IPS-18c (cell line): Measurements from ENCODE around the gene FGGY.
"Not testable (repeated sequence)": the region's sequence is repeated elsewhere in the genome, so short reads cannot be mapped to it uniquely, and the experiment has no call there.

Experiments used
- H3K4me3 ChIP-seq: 2 replicates; pipeline ENCODE4 v1.7.0; 2013; ENCODE audit warnings: low read depth, mild to moderate bottlenecking, low read length, moderate library complexity; ENCODE audit not compliant: insufficient read depth
- H3K9me3 ChIP-seq: one replicate; pipeline ENCODE4 v1.6.1; 2013; ENCODE audit warnings: mild to moderate bottlenecking, low read length, moderate library complexity; ENCODE audit not compliant: control insufficient read depth, insufficient read depth

The FGGY gene

GRCh38 chr1:59544615-59545293 lies 247.9 kb downstream of the FGGY start:
- H3K9me3 ChIP-seq, result no peaks in the 10 kb centered on the region
- no peak overlapping the region for H3K4me3 ChIP-seq

- Histone ChIP-seq H3K9me3 (no peaks in the 10 kb centered on the region), H3K4me3 (no peak overlapping the region)
Measured at GRCh38 chr1:59545830-59546229, 248.9 kb downstream of the FGGY start.

DNA sequence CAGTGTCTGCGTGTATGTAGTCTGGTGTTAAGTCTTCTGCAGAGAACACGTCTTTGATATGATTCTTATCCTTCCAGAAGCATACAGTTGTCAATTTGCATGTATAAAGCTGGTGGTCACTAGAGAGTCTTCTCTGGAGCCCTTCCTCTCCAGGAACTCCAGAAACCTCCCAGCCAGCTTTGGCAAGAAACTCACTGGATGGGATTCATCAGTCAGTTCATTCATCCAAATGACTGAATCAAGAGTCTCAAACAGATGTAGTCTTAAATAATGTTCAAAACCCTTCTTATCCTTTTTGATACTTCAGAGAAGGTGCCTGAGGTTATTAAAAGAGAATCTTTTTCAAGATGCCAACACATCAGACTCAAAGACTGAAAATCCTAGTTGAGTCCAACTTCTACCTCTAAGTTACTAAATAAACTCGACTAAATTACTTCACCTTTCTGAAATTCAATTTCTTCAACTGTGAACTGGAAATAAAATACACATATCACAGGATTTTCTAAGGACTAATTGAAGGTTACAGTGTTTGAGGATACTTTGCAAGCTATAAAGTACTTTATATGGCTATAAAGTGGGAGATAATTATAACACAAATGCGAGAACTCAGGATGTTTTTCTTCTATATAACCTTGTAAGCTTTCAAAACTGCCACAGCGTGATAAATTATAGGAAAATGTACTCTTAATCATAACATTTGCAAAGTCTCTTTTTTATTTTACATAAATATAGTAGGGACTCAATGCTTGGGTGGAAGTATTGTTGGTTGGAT lies 252.4 kb downstream of the FGGY start:
- no peaks in the 10 kb centered on the region for H3K9me3 ChIP-seq
- no peak overlapping the region for H3K4me3 ChIP-seq

GRCh38 chr1:59549903-59550302 lies 253.0 kb downstream of the FGGY start:
- no peak overlapping the region for H3K4me3 ChIP-seq
- no peaks in the 10 kb centered on the region for H3K9me3 ChIP-seq

DNA sequence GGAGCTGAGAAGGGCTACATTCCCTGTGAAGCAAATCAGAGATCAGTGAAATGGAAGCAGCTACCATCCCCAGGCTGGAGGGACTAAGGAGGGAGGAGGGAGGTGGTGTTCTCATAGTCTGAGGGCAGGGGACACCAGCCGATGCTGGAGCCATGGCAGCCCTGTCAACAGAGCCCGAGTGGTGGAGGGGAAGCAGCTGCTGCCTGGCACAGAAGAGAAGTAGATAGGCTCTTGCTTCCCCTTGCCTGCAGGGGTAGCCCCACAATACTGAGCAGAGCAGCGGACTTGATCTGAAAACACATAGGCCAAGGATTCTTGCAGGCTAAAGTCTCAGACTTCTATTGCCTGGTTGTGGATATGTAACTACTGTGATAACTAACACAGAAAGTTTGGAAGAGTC lies 255.1 kb downstream of the FGGY start:
- Histone ChIP-seq H3K9me3 (no peaks in the 10 kb centered on the region), H3K4me3 (no peak overlapping the region)

- Histone ChIP-seq H3K4me3 (no peak overlapping the region), H3K9me3 (peaks cover 5% of the 10 kb centered on the region)
Measured at GRCh38 chr1:59553371-59553770, 256.5 kb downstream of the FGGY start.

GRCh38 chr1:59554011-59554663 lies 257.2 kb downstream of the FGGY start:
- Histone ChIP-seq H3K9me3 (peaks cover 5% of the 10 kb centered on the region), H3K4me3 (no peak overlapping the region)

DNA sequence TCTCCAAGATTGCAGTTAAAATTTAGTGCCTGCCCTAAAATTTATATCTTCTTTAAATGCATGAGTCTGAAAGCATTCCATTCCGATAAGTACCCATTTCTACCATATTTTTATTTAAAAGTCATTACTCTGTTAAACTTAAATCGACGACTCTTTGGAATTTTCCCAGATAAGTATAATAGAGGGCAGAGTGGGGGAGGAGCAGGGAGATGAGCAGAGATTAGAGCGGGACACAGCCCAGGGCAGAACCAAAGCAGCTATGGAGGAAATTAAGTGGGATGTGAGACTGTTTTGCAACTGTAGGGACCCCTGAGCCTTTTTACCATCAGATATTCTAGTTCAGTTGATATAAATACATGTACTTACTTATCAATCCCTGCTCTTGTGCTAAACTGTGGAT lies 257.9 kb downstream of the FGGY start:
- peaks cover 5% of the 10 kb centered on the region for H3K9me3 ChIP-seq

DNA sequence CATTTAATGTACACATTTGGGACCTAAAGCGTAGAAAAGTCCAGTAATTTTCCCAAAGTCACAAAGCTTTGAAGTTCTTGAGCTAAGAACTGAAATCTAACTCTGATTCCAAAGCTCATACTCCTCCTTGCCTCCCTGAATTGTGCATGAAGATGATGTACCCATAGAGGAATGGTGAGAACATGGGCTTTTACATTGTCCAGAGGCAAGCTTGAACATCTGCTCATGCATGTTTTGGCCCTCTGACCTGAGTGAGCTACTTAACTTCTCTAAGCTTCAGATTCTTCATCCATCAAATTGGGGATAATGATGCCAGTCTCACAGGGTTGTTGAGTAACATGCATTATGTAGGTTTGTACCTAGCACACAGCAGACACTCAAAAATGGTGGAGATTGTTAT lies 259.5 kb downstream of the FGGY start:
- Histone ChIP-seq H3K4me3 (no peak overlapping the region), H3K9me3 (peaks cover 5% of the 10 kb centered on the region)

More for the DNA sequence above, 257.9 kb downstream of the FGGY start:
- H3K4me3 ChIP-seq, result no peak overlapping the region

GRCh38 chr1:59556802-59557548 lies 260.1 kb downstream of the FGGY start:
- H3K4me3 ChIP-seq, result no peak overlapping the region
- H3K9me3 ChIP-seq, result peaks cover 5% of the 10 kb centered on the region

- Histone ChIP-seq H3K4me3 (no peak overlapping the region), H3K9me3 (peaks cover 5% of the 10 kb centered on the region)
Measured at GRCh38 chr1:59557549-59557885, 260.6 kb downstream of the FGGY start.

- not testable (repeated sequence) for H3K4me3 ChIP-seq, H3K9me3 ChIP-seq
Measured at GRCh38 chr1:59558580-59558979, 261.7 kb downstream of the FGGY start.

GRCh38 chr1:59560807-59561450 lies 264.0 kb downstream of the FGGY start:
- Histone ChIP-seq H3K9me3 (peaks cover 5% of the 10 kb centered on the region), H3K4me3 (no peak overlapping the region)

GRCh38 chr1:59561796-59562195 lies 264.9 kb downstream of the FGGY start:
- no peak overlapping the region for H3K4me3 ChIP-seq
- H3K9me3 ChIP-seq, result peaks cover 5% of the 10 kb centered on the region

- H3K9me3 ChIP-seq, result no peaks in the 10 kb centered on the region
- H3K4me3 ChIP-seq, result no peak overlapping the region
Measured at GRCh38 chr1:59564192-59564891, 267.4 kb downstream of the FGGY start.

GRCh38 chr1:59565611-59566410 lies 268.9 kb downstream of the FGGY start:
- Histone ChIP-seq H3K4me3 (no peak overlapping the region), H3K9me3 (no peaks in the 10 kb centered on the region)
